ENCODE results near the gene OR10G4.
"Not testable (repeated sequence)": the region's sequence is repeated elsewhere in the genome, so short reads cannot be mapped to it uniquely, and the experiment has no call there.

Gene OR10G4, protein sequence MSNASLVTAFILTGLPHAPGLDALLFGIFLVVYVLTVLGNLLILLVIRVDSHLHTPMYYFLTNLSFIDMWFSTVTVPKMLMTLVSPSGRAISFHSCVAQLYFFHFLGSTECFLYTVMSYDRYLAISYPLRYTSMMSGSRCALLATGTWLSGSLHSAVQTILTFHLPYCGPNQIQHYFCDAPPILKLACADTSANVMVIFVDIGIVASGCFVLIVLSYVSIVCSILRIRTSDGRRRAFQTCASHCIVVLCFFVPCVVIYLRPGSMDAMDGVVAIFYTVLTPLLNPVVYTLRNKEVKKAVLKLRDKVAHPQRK

DNA sequence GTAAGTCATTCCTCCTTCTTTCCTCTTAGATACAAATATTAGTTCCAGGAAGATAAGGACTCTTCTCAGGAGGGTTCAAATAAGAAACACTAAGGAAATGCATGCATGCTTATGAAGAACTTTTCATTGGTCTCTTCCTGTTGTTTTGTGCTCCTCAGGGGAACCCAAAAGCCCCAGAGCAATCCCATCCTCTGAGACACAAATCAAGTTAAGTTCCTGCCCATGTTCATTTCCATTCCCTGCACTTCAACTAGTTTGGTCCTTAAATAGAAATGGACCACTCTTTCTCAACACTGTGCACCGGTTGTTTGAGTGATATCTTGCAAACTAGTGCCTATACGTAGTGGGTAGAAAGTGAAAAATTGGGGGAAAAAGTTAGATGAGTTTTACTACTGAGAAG lies at the start of gene OR10G4:
Gene OR10G4 (plus strand): TSS at position 301 of the 400 bp plus-strand sequence. CDS start 2,578 bp downstream, outside the sequence.
- DNase-seq (ENCODE audit: extremely low read depth in 1 of 2, low read depth in 1 of 2) = no peak

DNA sequence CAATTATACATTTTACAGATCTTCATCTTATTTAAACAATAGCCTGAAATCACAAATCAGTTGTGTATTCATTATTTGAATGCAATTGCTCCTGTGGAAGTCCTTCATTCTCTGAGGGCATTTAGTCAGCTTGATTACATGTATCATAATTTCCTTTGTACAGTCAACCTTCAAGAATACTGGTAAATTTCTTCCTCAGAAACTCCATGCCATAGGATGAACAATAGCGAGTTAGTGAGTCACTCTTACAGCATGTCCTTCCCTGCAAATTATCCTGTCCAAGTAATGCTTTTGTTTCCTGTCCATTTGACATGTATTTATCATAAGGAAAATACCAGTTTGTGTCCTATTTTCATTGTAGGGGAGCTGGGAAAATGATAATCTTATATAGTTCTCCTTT lies 39.0 kb upstream of the OR10G4 start:
- no peak for DNase-seq (ENCODE audit: extremely low read depth in 1 of 2, low read depth in 1 of 2)

DNA sequence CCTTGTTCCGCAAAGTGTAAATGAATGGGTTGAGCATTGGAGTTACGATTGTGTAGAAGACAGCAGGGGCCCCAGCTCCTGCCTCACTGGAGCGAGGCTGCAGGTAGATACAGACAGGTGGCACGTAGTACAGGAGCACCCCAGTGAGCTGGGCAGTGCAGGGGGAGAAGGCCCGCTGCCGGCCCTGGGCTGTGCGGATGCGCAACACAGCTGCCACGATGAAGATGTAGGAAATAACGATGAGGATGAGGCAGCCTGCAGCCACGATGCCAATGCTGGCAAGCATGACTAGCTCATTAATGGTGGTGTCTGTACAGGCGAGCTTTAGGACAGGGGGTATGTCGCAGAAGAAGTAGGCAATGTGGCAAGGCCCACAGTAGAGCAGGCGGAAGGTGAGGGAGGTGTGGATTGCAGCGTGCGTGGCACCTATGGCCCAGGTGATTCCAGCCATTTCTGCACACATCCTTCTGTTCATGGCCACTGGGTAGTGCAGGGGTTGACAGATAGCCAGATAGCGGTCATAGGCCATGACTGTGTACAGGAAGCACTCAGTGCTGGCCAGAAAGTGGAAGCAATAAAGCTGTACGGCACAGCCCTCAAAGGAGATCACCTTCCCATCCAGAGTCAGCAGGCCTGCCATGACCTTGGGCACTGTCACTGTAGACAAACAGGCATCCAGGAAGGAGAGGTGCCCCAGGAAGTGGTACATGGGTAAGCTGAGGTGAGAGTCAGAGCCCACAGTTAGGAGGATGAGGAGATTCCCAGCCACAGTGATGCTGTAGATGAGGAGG lies 35.8 kb upstream of the OR10G4 start:
- DNase-seq (ENCODE audit: extremely low read depth in 1 of 2, low read depth in 1 of 2) = no peak

DNA sequence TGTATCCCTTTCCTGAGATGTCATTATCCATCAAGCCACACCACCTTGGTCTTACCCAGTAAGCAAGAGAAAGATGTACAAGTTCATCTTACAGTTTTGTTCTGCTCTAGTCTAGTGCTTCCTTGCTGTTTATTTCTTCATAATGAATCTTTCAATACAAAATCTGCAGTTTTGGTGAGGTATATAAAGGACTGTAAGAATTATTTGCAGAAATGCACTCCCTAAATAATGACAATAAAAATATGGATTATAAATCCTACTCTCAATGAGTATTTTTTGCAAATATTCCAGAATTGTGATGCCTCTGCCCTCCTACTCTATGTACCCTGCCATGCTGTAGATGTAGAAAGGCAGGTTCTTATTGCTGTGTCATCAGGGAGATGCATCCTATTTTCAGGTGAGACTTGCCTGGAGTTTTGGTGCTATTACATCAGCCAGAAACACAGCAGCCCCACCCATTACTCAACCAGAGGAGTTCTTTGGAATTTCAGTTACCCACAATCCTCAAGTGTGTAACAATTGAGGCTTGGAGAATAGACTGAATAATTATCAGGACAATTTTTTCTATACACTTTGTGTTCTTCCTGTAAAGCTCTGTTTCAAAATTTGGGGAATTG lies 35.0 kb upstream of the OR10G4 start, which contains the start of gene OR10S1:
Gene OR10S1 (minus strand): TSS at position 51 of the 617 bp plus-strand sequence. CDS start 117 bp downstream, outside the sequence.
- no peak for DNase-seq (ENCODE audit: extremely low read depth in 1 of 2, low read depth in 1 of 2)

DNA sequence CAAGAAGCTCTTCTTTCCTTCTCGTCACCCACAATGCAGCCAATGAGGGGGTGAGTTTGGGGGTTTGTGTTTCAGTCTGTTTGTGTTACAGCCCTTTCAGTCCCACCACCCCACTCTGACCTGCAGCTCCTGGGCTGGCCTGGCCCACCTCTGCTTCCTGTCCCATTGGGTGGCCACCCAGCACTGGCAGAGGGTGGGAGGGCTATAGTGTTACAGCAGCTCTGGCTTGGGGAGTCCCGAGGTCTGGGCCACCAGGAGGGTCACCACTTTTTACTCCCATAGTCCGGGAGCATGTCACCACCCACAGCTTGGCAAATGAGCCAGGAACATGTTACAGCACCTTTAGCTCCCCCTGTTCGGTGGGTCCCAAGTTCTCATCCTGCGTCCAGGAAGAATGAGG lies 33.5 kb upstream of the OR10G4 start:
- DNase-seq (ENCODE audit: extremely low read depth in 1 of 2, low read depth in 1 of 2) = no peak

DNA sequence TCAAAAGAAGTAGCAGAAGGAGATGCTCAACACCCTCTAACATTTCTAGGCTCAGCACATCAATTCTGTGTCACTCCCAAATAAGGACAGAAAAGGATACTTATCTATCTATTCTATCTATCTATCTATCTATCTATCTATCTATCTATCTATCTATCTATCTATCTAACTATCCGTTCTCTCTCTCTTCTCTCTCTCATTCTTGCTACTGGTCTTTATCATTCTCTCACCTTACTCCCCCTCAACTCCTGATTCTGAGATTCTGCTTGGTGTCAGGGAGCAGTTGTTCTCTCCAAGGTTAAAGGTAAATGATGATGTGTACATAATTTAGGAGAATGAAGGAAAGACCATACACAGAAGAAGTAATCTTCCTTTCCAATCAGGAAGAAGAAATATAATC lies 17.7 kb upstream of the OR10G4 start, which contains the start of gene OR10G6:
Gene OR10G6 (minus strand): TSS at position 43 of the 400 bp plus-strand sequence. CDS start 0 bp downstream, at position 43.
- no peak for DNase-seq (ENCODE audit: extremely low read depth in 1 of 2, low read depth in 1 of 2)

DNA sequence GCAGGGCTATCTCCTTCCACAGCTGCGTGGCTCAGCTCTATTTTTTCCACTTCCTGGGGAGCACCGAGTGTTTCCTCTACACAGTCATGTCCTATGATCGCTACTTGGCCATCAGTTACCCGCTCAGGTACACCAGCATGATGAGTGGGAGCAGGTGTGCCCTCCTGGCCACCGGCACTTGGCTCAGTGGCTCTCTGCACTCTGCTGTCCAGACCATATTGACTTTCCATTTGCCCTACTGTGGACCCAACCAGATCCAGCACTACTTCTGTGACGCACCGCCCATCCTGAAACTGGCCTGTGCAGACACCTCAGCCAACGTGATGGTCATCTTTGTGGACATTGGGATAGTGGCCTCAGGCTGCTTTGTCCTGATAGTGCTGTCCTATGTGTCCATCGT lies 3.0 kb downstream of the OR10G4 start:
- DNase-seq (ENCODE audit: extremely low read depth in 1 of 2, low read depth in 1 of 2) = not testable (repeated sequence)

DNA sequence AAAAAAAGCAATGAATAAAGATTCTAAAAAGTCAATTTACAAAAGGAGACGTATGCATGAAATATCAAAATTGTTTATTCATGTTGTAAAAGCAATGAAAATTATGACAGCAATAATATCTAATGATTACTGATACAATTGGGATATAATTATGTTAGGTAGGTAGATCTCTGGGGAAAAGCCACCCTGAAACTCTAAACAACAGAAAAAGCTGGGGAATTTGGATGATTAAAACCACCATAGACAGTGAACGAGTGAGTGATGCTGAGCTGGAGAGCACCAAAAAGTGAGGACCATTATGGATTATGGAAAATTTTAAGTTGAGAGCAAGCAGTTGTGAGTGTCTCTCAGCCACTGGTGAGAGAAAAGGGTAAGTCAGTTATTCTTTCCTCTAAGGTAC lies 13.7 kb downstream of the OR10G4 start, which contains the start of gene OR10G8:
Gene OR10G8 (plus strand): TSS at position 301 of the 400 bp plus-strand sequence. CDS start 2,825 bp downstream, outside the sequence.
- no peak for DNase-seq (ENCODE audit: extremely low read depth in 1 of 2, low read depth in 1 of 2)

DNA sequence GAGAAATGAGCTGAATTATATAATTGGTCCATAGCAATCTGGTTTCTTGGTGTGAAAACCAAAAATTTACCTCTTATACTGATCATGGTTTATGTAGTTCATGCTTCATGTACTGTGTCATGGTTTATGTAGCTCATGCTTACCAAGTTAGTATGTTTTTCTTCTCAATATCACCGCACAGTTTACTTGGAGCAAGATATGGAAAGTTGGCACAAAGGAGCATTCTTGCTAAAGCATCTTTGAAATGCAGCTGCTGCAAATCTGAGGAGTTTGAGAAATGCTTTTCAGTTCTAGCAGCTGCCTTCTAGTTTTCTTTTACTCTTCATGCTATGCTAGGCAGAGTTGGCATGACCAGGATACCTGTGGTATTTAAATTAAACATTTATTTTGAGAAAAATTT lies 23.9 kb downstream of the OR10G4 start:
- DNase-seq (ENCODE audit: extremely low read depth in 1 of 2, low read depth in 1 of 2) = no peak

DNA sequence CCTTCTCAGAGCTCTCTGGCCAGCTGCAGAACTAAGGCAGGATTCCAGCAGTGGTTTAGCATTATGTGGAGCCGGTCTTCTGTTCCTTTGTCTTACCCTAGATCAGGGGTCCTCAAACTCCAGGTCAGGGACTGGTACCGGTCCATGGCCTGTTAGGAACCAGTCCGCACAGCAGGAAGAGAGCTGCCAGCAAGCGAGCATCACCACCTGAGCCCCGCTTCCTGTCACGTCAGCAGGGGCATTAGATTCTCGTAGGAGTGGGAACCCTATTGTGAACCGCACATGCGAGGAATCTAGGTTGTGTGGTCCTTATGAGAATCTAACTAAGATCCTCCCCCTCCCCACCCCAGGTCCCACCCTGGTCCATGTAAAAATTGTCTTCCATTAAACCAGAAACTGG lies 26.8 kb downstream of the OR10G4 start:
- no peak for DNase-seq (ENCODE audit: extremely low read depth in 1 of 2, low read depth in 1 of 2)

DNA sequence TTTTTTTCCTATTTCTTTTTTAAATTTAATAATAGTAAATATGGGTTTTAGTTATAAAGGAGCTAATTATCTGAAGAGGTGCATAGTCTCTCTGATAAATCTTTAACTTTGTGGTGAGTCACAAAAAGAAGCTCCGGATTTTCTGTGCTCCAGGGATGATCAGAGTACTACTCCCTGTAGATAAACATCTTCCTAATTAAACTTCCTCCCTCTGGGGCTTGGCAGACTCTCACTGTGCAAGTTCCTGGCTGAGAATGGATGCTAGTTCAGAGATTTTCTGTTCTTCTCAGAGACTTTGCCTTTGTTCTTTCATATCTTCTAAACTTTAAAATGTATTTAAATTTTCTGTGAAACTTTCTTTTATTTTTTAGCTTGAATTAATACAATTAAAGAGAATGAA lies 28.5 kb downstream of the OR10G4 start, which contains the start of gene OR10G7:
Gene OR10G7 (minus strand): TSS at position 72 of the 400 bp plus-strand sequence. CDS start 2,324 bp downstream, outside the sequence.
- DNase-seq (ENCODE audit: extremely low read depth in 1 of 2, low read depth in 1 of 2) = no peak

DNA sequence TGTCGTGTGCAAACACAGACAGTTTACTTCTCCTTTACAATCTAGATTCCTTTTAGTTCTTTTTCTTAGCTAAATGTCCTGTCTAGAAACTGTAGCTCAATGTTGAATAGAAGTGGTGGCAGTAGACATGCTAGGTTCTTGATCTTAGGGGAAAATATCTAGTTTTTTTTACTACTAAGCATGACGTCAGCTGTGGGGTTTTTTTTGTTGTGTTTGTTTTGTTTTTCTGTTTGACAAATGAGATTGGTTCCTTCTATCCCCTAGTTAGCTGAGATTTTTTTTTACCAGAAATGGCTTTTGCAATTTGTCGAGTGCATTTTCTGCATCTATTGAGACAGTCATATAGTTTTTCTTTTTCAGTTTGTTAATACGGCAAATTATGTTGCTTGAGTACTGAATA lies 30.6 kb downstream of the OR10G4 start:
- DNase-seq (ENCODE audit: extremely low read depth in 1 of 2, low read depth in 1 of 2) = no peak

DNA sequence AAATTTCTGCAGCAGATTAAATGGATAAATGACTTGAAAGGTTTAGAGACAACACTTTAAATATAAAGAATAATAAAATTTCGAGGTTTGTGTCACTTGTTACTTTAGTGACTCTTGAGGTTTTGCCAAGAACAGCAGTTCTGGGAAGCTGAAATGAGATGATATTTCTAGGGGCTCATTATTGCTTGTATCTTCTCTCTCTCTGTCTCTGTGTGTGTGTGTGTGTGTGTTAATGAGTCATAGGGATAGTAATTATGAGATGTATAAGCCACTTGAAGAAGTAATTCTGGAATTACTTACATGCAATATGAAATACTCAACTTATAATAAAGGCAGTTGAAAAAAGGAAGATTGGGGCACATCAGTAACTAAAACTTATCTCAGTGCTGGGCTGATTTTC lies 38.0 kb downstream of the OR10G4 start:
- no peak for DNase-seq (ENCODE audit: extremely low read depth in 1 of 2, low read depth in 1 of 2)

DNA sequence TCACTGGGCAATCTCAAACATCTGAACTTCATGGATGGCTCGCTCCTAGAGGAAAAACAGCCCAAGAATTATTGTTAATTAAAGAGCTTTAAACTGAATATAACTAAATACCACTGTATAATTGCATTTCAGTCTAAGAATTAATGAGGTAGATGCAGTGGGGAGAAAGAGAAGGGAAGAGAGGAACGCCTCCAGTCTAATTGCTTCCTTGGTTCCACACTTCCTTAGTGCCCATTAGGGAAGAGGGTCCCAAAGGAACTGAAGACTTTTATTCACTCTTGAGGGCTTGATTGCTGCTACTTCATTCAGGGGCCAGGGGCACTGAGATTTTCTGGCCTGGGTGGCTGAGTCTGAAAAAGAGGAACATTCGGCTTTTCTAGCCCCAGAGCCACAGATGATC lies 40.2 kb downstream of the OR10G4 start:
- DNase-seq (ENCODE audit: extremely low read depth in 1 of 2, low read depth in 1 of 2) = no peak

Measured in stimulated activated CD8-positive, alpha-beta memory T cell treated with anti-CD3 and anti-CD28 coated beads, Interleukin-7, amount 100 ng/mL, for 48 hours (primary cell).